ENCODE results near the gene FBXO8. TPM values are rescaled to one million over a fixed set of nuclear protein-coding genes. Genes with fewer than 3 reads are reported as not detected.

Gene FBXO8
- total RNA-seq, 1 experiment from 2014 or later, result 5.8 TPM

GRCh38 chr4:174199735-174200134, 83.7 kb downstream of the FBXO8 start:
- TF ChIP-seq TCF7L2 (IDR thresholded peaks at IDR 0.05; ENCODE audit: low read depth, low read length), result no peak
- no peak for TF ChIP-seq REST (IDR thresholded peaks at IDR 0.05; ENCODE audit: insufficient read depth in 1 of 2, low read depth in 2 of 2, low read length in 1 of 2)
- TF ChIP-seq SIN3A (IDR thresholded peaks at IDR 0.05; ENCODE audit: borderline replicate concordance, insufficient read depth, low read depth, low read length), result no peak
- TF ChIP-seq POLR2AphosphoS5 (IDR thresholded peaks at IDR 0.05; ENCODE audit: low read depth, low read length), result no peak
- no peak for TF ChIP-seq CTCF (IDR thresholded peaks at IDR 0.05)
- intact Hi-C loops (cut with micrococcal nuclease; ENCODE audit: unreplicated experiment) (no loop called here), in situ Hi-C loops (cut with HindIII; ENCODE audit: low pct_unique_long_range_greater_than_20kb, low sequenced_read_pairs) (no loop called here)
- Histone ChIP-seq H3K9me3 (ENCODE audit: control insufficient read depth, insufficient read depth, low read depth, low read length) (no peaks in the 10 kb centered on the region), H3K36me3 (ENCODE audit: control insufficient read depth, insufficient read depth, low read length) (no peaks in the 10 kb centered on the region), H3K27ac (ENCODE audit: low read length) (no peak overlapping the region), H3K4me3 (ENCODE audit: low read depth in 2 of 2, low read length in 2 of 2) (no peak overlapping the region), H3K27me3 (ENCODE audit: control insufficient read depth, insufficient read depth, low read length) (no peaks in the 10 kb centered on the region), H3K4me1 (ENCODE audit: control insufficient read depth, insufficient read depth, low read length) (no peaks in the 10 kb centered on the region)
- POLR2A ChIA-PET, result no interaction called here
- no TSS peak for BruUV-seq (replicated peaks)
- CTCF ChIA-PET, result no interaction called here
- ATAC-seq (no peak), DNase-seq (ENCODE audit: low read depth, low spot score) (no peak)

GRCh38 chr4:174198828-174199227, 84.6 kb downstream of the FBXO8 start:
- DNase-seq (ENCODE audit: low read depth, low spot score) (peak; percentile 81), ATAC-seq (peak; percentile 75)
- Histone ChIP-seq H3K4me3 (ENCODE audit: low read depth in 2 of 2, low read length in 2 of 2) (no peak overlapping the region), H3K4me1 (ENCODE audit: control insufficient read depth, insufficient read depth, low read length) (no peaks in the 10 kb centered on the region), H3K27ac (ENCODE audit: low read length) (no peak overlapping the region), H3K27me3 (ENCODE audit: control insufficient read depth, insufficient read depth, low read length) (no peaks in the 10 kb centered on the region), H3K36me3 (ENCODE audit: control insufficient read depth, insufficient read depth, low read length) (no peaks in the 10 kb centered on the region), H3K9me3 (ENCODE audit: control insufficient read depth, insufficient read depth, low read depth, low read length) (no peaks in the 10 kb centered on the region)
- in situ Hi-C loops (cut with HindIII; ENCODE audit: low pct_unique_long_range_greater_than_20kb, low sequenced_read_pairs) (no loop called here), intact Hi-C loops (cut with micrococcal nuclease; ENCODE audit: unreplicated experiment) (no loop called here)
- CTCF ChIA-PET, result no interaction called here
- TF ChIP-seq SIN3A (IDR thresholded peaks at IDR 0.05; ENCODE audit: borderline replicate concordance, insufficient read depth, low read depth, low read length) (no peak), CTCF (IDR thresholded peaks at IDR 0.05) (no peak), TCF7L2 (IDR thresholded peaks at IDR 0.05; ENCODE audit: low read depth, low read length) (no peak), POLR2AphosphoS5 (IDR thresholded peaks at IDR 0.05; ENCODE audit: low read depth, low read length) (no peak)
- POLR2A ChIA-PET, result no interaction called here
- no TSS peak for BruUV-seq (replicated peaks)
